LNCAP (cell line): ENCODE data around the gene DAB1.

Experiments
- CTCF ChIP-seq: fragments of 450-650 bp; IDR thresholded peaks from 2 replicates; pipeline ENCODE4 v1.5.1; 2017; ENCODE audit warnings: mild to moderate bottlenecking

DAB1 gene

GRCh38 chr1:57357462-57357861 lies 66.4 kb downstream of the DAB1 start:
- no peak for TF ChIP-seq CTCF

GRCh38 chr1:57353654-57354053 lies 70.2 kb downstream of the DAB1 start:
- TF ChIP-seq CTCF = no peak

- TF ChIP-seq CTCF = no peak
Measured at GRCh38 chr1:57350610-57351009, 73.2 kb downstream of the DAB1 start.

- TF ChIP-seq CTCF = no peak
Measured at GRCh38 chr1:57348921-57349320, 74.9 kb downstream of the DAB1 start.

GRCh38 chr1:57345916-57346315 lies 77.9 kb downstream of the DAB1 start:
- TF ChIP-seq CTCF = no peak

GRCh38 chr1:57344265-57344664 lies 79.6 kb downstream of the DAB1 start:
- no peak for TF ChIP-seq CTCF

- TF ChIP-seq CTCF = no peak
Measured at GRCh38 chr1:57341721-57342120, 82.1 kb downstream of the DAB1 start.

GRCh38 chr1:57340334-57341070 lies 83.4 kb downstream of the DAB1 start:
- TF ChIP-seq CTCF = no peak
